ENCODE measurements around the gene ZCCHC24. TPM values are rescaled to one million over a fixed set of nuclear protein-coding genes. Genes with fewer than 3 reads are reported as not detected.

The ZCCHC24 gene
- total RNA-seq, 1 donor from 2014 or later, result 34.7 TPM

GRCh38 chr10:79392506-79393176 lies 52.8 kb downstream of the ZCCHC24 start:
- H3K36me3 ChIP-seq, result peaks cover 26% of the 10 kb centered on the region
- ATAC-seq (no peak), DNase-seq (peak; percentile 30)
- H3K9me3 ChIP-seq, result no peaks in the 10 kb centered on the region
- no peaks in the 10 kb centered on the region for H3K27me3 ChIP-seq (ENCODE audit: low read depth)
- no peak overlapping the region for H3K27ac ChIP-seq
- TF ChIP-seq CTCF (IDR thresholded peaks at IDR 0.05), result no peak
- no peak overlapping the region for H3K4me3 ChIP-seq
- H3K4me1 ChIP-seq, result peaks cover 27% of the 10 kb centered on the region
- intact Hi-C loops (cut with DNase I), result no loop called here

DNA sequence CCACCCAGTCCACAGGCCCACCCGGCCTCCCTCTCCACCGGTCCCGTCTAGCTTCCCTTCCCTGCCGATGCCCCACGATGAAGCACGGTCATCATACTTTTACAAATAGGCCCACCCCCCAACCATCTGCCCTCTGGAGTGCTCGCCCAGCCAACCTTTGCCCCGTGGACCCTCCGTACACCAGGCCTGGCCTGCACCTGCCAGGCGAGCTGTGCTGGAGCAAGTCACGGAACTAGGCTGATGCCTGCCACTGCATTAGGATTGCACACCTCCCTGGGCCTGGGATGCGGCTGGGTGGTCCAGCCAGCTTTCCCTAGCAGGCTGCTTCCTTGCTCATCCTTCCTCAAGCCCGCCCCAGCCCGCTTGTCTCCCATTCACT lies 53.4 kb downstream of the ZCCHC24 start:
- Histone ChIP-seq H3K4me1 (peaks cover 21% of the 10 kb centered on the region), H3K4me3 (no peak overlapping the region), H3K27me3 (ENCODE audit: low read depth) (no peaks in the 10 kb centered on the region), H3K9me3 (no peaks in the 10 kb centered on the region), H3K36me3 (peaks cover 30% of the 10 kb centered on the region), H3K27ac (no peak overlapping the region)
- DNase-seq, result peak; percentile 23
- TF ChIP-seq CTCF (IDR thresholded peaks at IDR 0.05), result no peak
- no peak for ATAC-seq
- intact Hi-C loops (cut with DNase I), result no loop called here

- no peak overlapping the region for H3K27ac ChIP-seq
- DNase-seq, result peak; percentile 24
Observed at GRCh38 chr10:79391231-79392019, 54.0 kb downstream of the ZCCHC24 start.

GRCh38 chr10:79390551-79391229 lies 54.7 kb downstream of the ZCCHC24 start:
- no peak for TF ChIP-seq CTCF (IDR thresholded peaks at IDR 0.05)
- intact Hi-C loops (cut with DNase I), result no loop called here

More at GRCh38 chr10:79391231-79392019, 54.0 kb downstream of the ZCCHC24 start:
- H3K36me3 ChIP-seq, result peaks cover 36% of the 10 kb centered on the region
- intact Hi-C loops (cut with DNase I), result no loop called here
- no peaks in the 10 kb centered on the region for H3K9me3 ChIP-seq
- TF ChIP-seq CTCF (IDR thresholded peaks at IDR 0.05), result no peak
- no peaks in the 10 kb centered on the region for H3K27me3 ChIP-seq (ENCODE audit: low read depth)
- no peak overlapping the region for H3K4me3 ChIP-seq
- ATAC-seq, result peak in 1 of 2 donors; percentile 14
- peaks cover 15% of the 10 kb centered on the region for H3K4me1 ChIP-seq

DNA sequence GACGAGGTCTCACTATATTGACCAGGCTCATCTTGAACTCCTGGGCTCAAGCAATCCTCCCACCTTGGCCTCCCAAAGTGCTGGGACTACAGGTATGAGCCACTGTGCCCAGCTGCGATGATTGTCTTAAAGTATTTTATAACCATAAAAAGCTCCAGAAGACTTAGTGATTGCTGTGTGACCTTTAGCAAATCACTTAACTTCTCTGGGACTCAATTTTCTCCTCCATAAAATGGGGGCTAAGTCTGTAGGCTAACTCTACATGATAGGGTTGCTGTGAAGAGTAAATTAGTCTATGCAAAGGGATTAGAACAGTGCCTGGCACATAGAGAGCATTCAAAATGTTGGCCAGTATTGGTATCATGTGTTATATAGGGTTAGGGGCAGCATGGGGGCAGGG lies 55.4 kb downstream of the ZCCHC24 start:
- H3K36me3 ChIP-seq, result peaks cover 48% of the 10 kb centered on the region
- no peak for ATAC-seq
- peaks cover 9% of the 10 kb centered on the region for H3K4me1 ChIP-seq
- no peak overlapping the region for H3K4me3 ChIP-seq
- TF ChIP-seq CTCF (IDR thresholded peaks at IDR 0.05), result no peak
- no peaks in the 10 kb centered on the region for H3K9me3 ChIP-seq
- no peaks in the 10 kb centered on the region for H3K27me3 ChIP-seq (ENCODE audit: low read depth)
- no peak for DNase-seq
- intact Hi-C loops (cut with DNase I), result no loop called here
- H3K27ac ChIP-seq, result no peak overlapping the region

More at GRCh38 chr10:79390551-79391229, 54.7 kb downstream of the ZCCHC24 start:
- H3K36me3 ChIP-seq, result peaks cover 42% of the 10 kb centered on the region
- DNase-seq (peak; percentile 47), ATAC-seq (peak; percentile 6 to 22)
- H3K27me3 ChIP-seq (ENCODE audit: low read depth), result no peaks in the 10 kb centered on the region
- no peak overlapping the region for H3K4me3 ChIP-seq
- peaks cover 9% of the 10 kb centered on the region for H3K4me1 ChIP-seq
- H3K27ac ChIP-seq, result no peak overlapping the region
- no peaks in the 10 kb centered on the region for H3K9me3 ChIP-seq
